ENCODE measurements around the gene FBL.

DNA sequence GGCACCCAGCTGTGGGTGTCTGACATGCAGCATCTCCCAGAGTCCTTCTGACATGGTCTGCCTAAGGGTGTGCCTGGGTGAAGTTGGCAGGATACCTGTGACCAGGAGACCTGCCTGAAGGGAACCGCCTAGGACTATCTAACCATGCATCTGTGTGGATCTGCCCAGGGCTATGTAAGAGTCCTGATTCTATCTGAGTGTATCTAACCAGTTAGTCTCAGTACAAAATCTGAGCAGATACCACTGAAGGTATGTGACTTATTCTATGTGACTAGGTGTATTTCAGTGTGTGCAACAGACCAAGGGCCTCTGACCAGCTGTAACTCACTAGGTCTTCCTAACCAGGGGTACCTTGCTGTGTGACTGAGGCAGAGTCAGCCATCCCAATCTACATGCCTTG lies 28.2 kb upstream of the FBL start:
- TF ChIP-seq CTCF (IDR thresholded peaks at IDR 0.05; ENCODE audit: low read depth, low read length, poor library complexity, severe bottlenecking) (no peak), EZH2phosphoT487 (IDR thresholded peaks at IDR 0.05; ENCODE audit: borderline replicate concordance, low read length) (no peak)
